ENCODE results near the gene MTG1.

DNA sequence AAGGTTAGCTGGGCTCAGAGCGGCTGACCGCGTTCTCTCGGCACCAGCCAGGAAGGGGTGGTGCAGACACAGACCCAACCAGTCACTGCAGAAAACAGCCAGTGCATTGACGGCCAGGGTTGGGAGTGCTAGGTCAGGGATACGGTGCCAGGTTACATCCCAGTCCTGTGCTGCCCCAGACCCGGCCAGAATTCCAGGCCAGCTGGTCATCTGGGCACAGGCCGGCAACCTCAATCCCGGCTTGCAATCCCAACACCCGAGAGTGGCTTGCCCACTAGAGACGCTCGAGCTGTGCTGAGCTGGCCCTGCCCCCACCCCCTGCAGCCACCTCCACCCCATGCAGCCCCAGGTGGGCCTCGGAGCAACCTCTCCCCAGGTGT is 43.0 kb upstream of the MTG1 start:
- no peak for TF ChIP-seq POLR2A (IDR thresholded peaks at IDR 0.05)
- TF ChIP-seq, protein P1, sequence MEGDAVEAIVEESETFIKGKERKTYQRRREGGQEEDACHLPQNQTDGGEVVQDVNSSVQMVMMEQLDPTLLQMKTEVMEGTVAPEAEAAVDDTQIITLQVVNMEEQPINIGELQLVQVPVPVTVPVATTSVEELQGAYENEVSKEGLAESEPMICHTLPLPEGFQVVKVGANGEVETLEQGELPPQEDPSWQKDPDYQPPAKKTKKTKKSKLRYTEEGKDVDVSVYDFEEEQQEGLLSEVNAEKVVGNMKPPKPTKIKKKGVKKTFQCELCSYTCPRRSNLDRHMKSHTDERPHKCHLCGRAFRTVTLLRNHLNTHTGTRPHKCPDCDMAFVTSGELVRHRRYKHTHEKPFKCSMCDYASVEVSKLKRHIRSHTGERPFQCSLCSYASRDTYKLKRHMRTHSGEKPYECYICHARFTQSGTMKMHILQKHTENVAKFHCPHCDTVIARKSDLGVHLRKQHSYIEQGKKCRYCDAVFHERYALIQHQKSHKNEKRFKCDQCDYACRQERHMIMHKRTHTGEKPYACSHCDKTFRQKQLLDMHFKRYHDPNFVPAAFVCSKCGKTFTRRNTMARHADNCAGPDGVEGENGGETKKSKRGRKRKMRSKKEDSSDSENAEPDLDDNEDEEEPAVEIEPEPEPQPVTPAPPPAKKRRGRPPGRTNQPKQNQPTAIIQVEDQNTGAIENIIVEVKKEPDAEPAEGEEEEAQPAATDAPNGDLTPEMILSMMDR (IDR thresholded peaks at IDR 0.05): no peak

Data from esophagus squamous epithelium (tissue), 4 donors.